ENCODE measurements around the gene PNO1.

The PNO1 gene

GRCh38 chr2:68187329-68187728 is 29.6 kb downstream of the PNO1 start (continued):
- TF ChIP-seq ZNF280C (tag by site-specific recombination; IDR thresholded peaks at IDR 0.05) (no peak), ZNF362 (tag by site-specific recombination; IDR thresholded peaks at IDR 0.05) (no peak), ZFP69B (tag by site-specific recombination; IDR thresholded peaks at IDR 0.05) (no peak), ZNF501 (tag by site-specific recombination; IDR thresholded peaks at IDR 0.05) (no peak), SP3 (tag by site-specific recombination; IDR thresholded peaks at IDR 0.05) (no peak), ZBTB17 (tag by site-specific recombination; IDR thresholded peaks at IDR 0.05) (no peak), BCL6B (tag by site-specific recombination; IDR thresholded peaks at IDR 0.05) (no peak), KLF8 (tag by site-specific recombination; IDR thresholded peaks at IDR 0.05) (no peak), ZNF555 (tag by site-specific recombination; conservative IDR thresholded peaks at IDR 0.05) (no peak), ZNF837 (tag by site-specific recombination; IDR thresholded peaks at IDR 0.05) (no peak)

- H3K4me3 ChIP-seq (ENCODE audit: low read depth, low read length): no peak overlapping the region
- TF ChIP-seq ZBTB17 (tag by site-specific recombination; IDR thresholded peaks at IDR 0.05): peak; percentile 26; the same call in 1 of the 2 replicates
- no peak for TF ChIP-seq WT1 (tag by site-specific recombination; IDR thresholded peaks at IDR 0.05)
- H3K36me3 ChIP-seq (ENCODE audit: control insufficient read depth in 2 of 2, insufficient read depth in 1 of 2, low read length in 2 of 2): peaks cover 0 to 10% of the 10 kb centered on the region in 2 experiments; a peak in 2 of 3 replicates
- ChIA-PET POLR2A (no interaction called here), CTCF (interaction anchor here (1.6 to 1.9 kb wide), 3 partner anchors 8 to 169 kb away, joined by 5 to 8 read pairs (median 5); no protein-coding TSS in a partner anchor)
- peaks cover 11% of the 10 kb centered on the region for H3K4me1 ChIP-seq (ENCODE audit: control insufficient read depth, insufficient read depth, low read length)
- no peaks in the 10 kb centered on the region for H3K9me3 ChIP-seq (ENCODE audit: control insufficient read depth, insufficient read depth, low read depth, low read length)
- H3K27ac ChIP-seq (ENCODE audit: extremely low read depth, low read depth, low read length): no peak overlapping the region
These were observed 31.1 kb downstream of the PNO1 start for GRCh38 chr2:68188831-68189230.

GRCh38 chr2:68189991-68190784 is 32.5 kb downstream of the PNO1 start:
- ChIA-PET POLR2A (no interaction called here), CTCF (interaction anchor here (0.7 to 1.6 kb wide), 3 partner anchors 13 to 92 kb away, joined by 3 to 5 read pairs (median 3); no protein-coding TSS in a partner anchor)
- Histone ChIP-seq H3K36me3 (ENCODE audit: control insufficient read depth in 2 of 2, insufficient read depth in 1 of 2, low read length in 2 of 2) (peaks cover 0 to 3% of the 10 kb centered on the region in 2 experiments; a peak in 2 of 3 replicates), H3K4me1 (ENCODE audit: control insufficient read depth, insufficient read depth, low read length) (peaks cover 11% of the 10 kb centered on the region), H3K9me3 (ENCODE audit: control insufficient read depth, insufficient read depth, low read depth, low read length) (no peaks in the 10 kb centered on the region), H3K27ac (ENCODE audit: extremely low read depth, low read depth, low read length) (no peak overlapping the region), H3K4me3 (ENCODE audit: low read depth, low read length) (no peak overlapping the region)
- TF ChIP-seq ZNF362 (tag by site-specific recombination; IDR thresholded peaks at IDR 0.05) (peak; percentile 87), ZNF654 (tag by site-specific recombination; IDR thresholded peaks at IDR 0.05; ENCODE audit: low read depth) (no peak)
